ENCODE measurements around the gene TIMM21.

DNA sequence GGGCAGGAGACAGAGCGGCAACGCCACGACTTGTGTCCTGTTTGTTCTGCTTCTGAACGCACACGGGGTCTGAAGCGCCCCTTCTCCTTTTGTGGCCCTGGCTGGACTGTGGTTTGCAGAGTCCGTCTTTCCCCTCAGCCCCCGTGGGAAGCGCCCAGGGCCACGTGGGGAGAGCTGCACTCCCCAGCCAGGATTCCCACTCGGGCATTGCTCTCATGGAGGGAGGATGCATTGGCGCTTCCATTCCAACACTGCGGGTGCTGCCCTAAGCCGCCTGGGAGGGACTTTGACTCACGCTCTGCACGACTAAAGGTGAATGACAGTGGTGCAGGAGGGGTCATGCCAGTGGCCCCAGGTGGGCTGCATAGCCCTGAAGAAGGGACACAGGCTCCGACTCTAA, 52.5 kb downstream of the TIMM21 start:
- TF ChIP-seq, protein P1, sequence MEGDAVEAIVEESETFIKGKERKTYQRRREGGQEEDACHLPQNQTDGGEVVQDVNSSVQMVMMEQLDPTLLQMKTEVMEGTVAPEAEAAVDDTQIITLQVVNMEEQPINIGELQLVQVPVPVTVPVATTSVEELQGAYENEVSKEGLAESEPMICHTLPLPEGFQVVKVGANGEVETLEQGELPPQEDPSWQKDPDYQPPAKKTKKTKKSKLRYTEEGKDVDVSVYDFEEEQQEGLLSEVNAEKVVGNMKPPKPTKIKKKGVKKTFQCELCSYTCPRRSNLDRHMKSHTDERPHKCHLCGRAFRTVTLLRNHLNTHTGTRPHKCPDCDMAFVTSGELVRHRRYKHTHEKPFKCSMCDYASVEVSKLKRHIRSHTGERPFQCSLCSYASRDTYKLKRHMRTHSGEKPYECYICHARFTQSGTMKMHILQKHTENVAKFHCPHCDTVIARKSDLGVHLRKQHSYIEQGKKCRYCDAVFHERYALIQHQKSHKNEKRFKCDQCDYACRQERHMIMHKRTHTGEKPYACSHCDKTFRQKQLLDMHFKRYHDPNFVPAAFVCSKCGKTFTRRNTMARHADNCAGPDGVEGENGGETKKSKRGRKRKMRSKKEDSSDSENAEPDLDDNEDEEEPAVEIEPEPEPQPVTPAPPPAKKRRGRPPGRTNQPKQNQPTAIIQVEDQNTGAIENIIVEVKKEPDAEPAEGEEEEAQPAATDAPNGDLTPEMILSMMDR (IDR thresholded peaks at IDR 0.05): no peak
- TF ChIP-seq POLR2A (IDR thresholded peaks at IDR 0.05) (no peak), POLR2AphosphoS5 (IDR thresholded peaks at IDR 0.05) (no peak)
